Nephron (organoid): ENCODE data around the gene TBC1D12.

ENCODE experiments used
- H3K27ac Mint-ChIP-seq, 3 experiments: 2 replicates each; pipeline ENCODE4 v1.8.0; 2020; ENCODE audit warnings: mixed read lengths in 3 of 3, mild to moderate bottlenecking in 2 of 3, moderate library complexity in 1 of 3
- H3K27me3 Mint-ChIP-seq: 2 replicates; pipeline ENCODE4 v1.8.0; 2021; ENCODE audit warnings: low read depth, mild to moderate bottlenecking, moderate library complexity, mixed read lengths
- H3K36me3 Mint-ChIP-seq: 2 replicates; pipeline ENCODE4 v1.8.0; 2020; ENCODE audit warnings: low read depth, mixed read lengths
- H3K4me1 Mint-ChIP-seq: 2 replicates; pipeline ENCODE4 v1.8.0; 2020; ENCODE audit warnings: mixed read lengths
- H3K4me3 Mint-ChIP-seq, 3 experiments: 2 replicates each; pipeline ENCODE4 v1.8.0; 2020; ENCODE audit warnings: mild to moderate bottlenecking in 3 of 3, mixed read lengths in 3 of 3, moderate library complexity in 2 of 3
- H3K9me3 Mint-ChIP-seq: 2 replicates; pipeline ENCODE4 v1.8.0; 2020; ENCODE audit warnings: mixed read lengths
- CTCF ChIP-seq, 3 experiments: fragments of 200-600 bp; sonication (generic); IDR thresholded peaks; one replicate each; pipeline ENCODE4 v1.5.0; 2021; ENCODE audit warnings: antibody characterized with exemption in 3 of 3; ENCODE audit not compliant: unreplicated experiment in 3 of 3

TBC1D12 gene

DNA sequence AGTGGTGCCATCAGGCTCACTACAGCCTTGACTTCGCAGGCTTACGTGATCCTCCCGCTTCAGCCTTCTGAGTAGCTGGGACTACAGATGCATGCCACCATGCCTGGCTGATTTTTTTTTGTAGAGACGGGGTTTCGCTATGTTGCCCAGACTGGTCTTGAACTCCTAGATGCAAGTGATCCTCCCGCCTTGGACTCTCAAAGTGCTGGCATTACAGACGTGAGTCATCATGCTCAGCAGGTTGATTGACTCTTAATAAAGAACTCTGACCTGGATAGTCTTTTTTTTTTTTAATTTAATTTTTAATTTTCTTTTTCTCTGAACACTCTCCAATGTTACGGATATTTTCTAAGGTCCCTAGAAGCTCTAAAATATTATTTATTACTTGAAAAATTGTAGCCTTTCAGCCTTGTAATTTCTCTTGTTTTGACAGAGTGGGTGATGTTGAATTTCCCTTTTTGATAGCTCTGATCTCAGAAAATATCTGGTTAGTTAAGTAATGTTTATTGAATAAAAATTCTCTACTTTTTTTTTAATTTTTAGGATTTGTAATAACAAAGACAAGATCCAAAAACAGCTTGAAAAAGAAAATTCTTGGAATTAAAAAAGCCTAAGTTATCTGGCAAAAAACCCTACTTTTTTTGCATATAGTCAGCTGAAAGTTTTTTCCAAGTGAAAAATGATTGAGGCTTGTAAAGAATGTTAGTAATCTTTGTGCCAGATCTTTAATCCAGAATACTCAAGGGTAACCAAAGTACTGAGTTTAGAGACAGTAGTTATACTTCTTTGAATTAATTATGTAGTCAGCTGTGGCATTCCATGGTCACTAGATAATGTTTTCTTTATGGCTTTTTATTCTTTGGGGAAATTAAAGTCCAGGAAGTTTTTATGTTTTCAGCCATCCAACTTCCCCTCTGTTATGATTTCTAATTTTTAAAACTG lies 26.7 kb downstream of the TBC1D12 start:
- no peak for TF ChIP-seq CTCF (IDR thresholded peaks at IDR 0.05; ENCODE audit: unreplicated experiment in 3 of 3)
- H3K36me3 Mint-ChIP-seq = peaks cover 11% of the 10 kb centered on the region
- H3K4me3 Mint-ChIP-seq = no peak overlapping the region
- peak overlapping the region in 2 of 3 experiments; percentile 33 to 65 for H3K27ac Mint-ChIP-seq
- no peaks in the 10 kb centered on the region for H3K27me3 Mint-ChIP-seq
- peaks cover 15% of the 10 kb centered on the region for H3K9me3 Mint-ChIP-seq
- H3K4me1 Mint-ChIP-seq = peaks cover 39% of the 10 kb centered on the region

GRCh38 chr10:94430701-94431100 lies 28.4 kb downstream of the TBC1D12 start:
- H3K27me3 Mint-ChIP-seq = no peaks in the 10 kb centered on the region
- peaks cover 39% of the 10 kb centered on the region for H3K4me1 Mint-ChIP-seq
- peaks cover 4% of the 10 kb centered on the region for H3K36me3 Mint-ChIP-seq
- TF ChIP-seq CTCF (IDR thresholded peaks at IDR 0.05; ENCODE audit: unreplicated experiment in 3 of 3) = no peak
- peaks cover 8% of the 10 kb centered on the region for H3K9me3 Mint-ChIP-seq
- no peak overlapping the region for H3K4me3 Mint-ChIP-seq
- H3K27ac Mint-ChIP-seq = no peak overlapping the region

DNA sequence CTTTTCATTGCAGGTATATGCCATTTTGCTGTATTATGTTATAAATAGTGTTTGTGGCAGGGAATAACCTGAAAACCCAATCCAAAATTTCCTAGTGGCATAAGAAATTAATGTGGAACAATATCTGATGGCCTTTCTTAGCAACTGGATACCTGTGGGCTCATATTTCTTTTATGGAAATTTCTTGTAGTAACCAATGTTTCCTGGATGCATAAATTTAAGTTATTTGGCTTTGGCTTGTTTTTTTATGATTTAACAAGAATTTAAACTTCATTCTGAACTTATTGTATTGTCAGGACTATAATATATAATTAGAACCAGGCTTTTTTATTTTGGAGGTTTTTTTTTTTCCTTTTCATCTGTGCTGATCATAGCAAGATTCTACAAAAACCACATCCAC lies 30.1 kb downstream of the TBC1D12 start:
- Mint-ChIP-seq H3K9me3 (peaks cover 14% of the 10 kb centered on the region), H3K27me3 (no peaks in the 10 kb centered on the region), H3K27ac (no peak overlapping the region), H3K36me3 (peaks cover 6% of the 10 kb centered on the region), H3K4me1 (peaks cover 39% of the 10 kb centered on the region), H3K4me3 (no peak overlapping the region)
- no peak for TF ChIP-seq CTCF (IDR thresholded peaks at IDR 0.05; ENCODE audit: unreplicated experiment in 3 of 3)

GRCh38 chr10:94439275-94439861 lies 37.0 kb downstream of the TBC1D12 start:
- Mint-ChIP-seq H3K36me3 (peaks cover 10% of the 10 kb centered on the region), H3K9me3 (peaks cover 24% of the 10 kb centered on the region), H3K27ac (no peak overlapping the region), H3K4me1 (peaks cover 5% of the 10 kb centered on the region), H3K27me3 (no peaks in the 10 kb centered on the region), H3K4me3 (no peak overlapping the region)
- no peak for TF ChIP-seq CTCF (IDR thresholded peaks at IDR 0.05; ENCODE audit: unreplicated experiment in 3 of 3)

DNA sequence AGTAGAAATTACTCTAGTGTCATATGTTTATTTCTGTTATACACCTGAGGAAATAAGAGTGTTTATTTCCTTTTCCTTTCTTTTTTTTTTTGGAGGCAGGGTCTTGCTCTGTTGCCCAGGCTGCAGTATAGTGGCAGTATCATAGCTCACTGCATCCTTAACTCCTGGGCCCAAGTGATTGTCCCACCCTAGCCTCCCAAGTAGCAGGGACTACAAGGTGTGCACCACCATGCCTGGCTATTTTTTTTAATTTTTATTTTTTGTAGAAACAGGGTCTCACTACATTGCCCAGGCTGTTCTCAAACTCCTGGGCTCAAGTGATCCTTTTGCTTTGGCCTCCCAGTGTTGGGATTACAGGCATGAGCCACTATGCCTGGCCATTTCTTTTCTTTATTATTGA lies 37.8 kb downstream of the TBC1D12 start:
- Mint-ChIP-seq H3K27me3 (no peaks in the 10 kb centered on the region), H3K36me3 (peaks cover 10% of the 10 kb centered on the region), H3K27ac (no peak overlapping the region), H3K9me3 (peaks cover 24% of the 10 kb centered on the region), H3K4me3 (no peak overlapping the region), H3K4me1 (peaks cover 4% of the 10 kb centered on the region)
- no peak for TF ChIP-seq CTCF (IDR thresholded peaks at IDR 0.05; ENCODE audit: unreplicated experiment in 3 of 3)
